GM18507 (cell line): ENCODE data around the gene AHCYL2.
"Not testable (repeated sequence)": the region's sequence is repeated elsewhere in the genome, so short reads cannot be mapped to it uniquely, and the experiment has no call there.

Source experiments
- DNase-seq: peaks from one replicate; pipeline ENCODE4 v3.0.0; 2011; ENCODE audit warnings: low read depth; ENCODE audit not compliant: insufficient read length; ENCODE audit errors: extremely low spot score
- FAIRE-seq: peaks from 2 replicates; lab custom pipeline; 2011; peaks lifted over from hg19 to GRCh38; lab: Jason Lieb, UNC

Gene AHCYL2

DNA sequence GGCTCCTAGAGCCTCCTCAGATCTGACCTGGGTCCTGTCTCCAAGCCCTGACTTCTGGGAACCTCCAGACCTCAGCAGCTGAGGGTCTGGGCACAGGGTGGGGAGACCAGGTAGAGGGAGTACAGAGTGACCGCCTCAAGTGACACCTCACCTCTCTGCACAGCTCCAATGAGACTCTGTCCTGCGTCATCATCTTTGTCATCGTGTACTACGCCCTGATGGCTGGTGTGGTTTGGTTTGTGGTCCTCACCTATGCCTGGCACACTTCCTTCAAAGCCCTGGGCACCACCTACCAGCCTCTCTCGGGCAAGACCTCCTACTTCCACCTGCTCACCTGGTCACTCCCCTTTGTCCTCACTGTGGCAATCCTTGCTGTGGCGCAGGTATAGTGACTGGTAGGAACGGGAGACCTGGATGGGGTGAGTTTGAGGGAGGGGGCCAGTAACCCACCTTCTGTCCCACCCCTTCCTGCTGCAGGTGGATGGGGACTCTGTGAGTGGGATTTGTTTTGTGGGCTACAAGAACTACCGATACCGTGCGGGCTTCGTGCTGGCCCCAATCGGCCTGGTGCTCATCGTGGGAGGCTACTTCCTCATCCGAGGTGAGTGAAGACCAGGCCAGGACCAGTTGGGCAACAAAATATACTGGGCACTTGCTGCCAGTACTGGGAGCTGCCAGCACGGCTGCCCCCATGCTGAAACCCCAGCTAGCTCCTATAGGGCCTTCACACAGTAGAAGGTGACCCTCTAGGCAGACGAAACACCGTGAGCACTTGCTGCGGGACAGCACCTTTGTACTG lies 18.6 kb upstream of the AHCYL2 start:
- FAIRE-seq (no peak), DNase-seq (no peak)

- no peak for FAIRE-seq
- DNase-seq = no peak
Observed at GRCh38 chr7:129208667-129209066, 16.2 kb upstream of the AHCYL2 start.

DNA sequence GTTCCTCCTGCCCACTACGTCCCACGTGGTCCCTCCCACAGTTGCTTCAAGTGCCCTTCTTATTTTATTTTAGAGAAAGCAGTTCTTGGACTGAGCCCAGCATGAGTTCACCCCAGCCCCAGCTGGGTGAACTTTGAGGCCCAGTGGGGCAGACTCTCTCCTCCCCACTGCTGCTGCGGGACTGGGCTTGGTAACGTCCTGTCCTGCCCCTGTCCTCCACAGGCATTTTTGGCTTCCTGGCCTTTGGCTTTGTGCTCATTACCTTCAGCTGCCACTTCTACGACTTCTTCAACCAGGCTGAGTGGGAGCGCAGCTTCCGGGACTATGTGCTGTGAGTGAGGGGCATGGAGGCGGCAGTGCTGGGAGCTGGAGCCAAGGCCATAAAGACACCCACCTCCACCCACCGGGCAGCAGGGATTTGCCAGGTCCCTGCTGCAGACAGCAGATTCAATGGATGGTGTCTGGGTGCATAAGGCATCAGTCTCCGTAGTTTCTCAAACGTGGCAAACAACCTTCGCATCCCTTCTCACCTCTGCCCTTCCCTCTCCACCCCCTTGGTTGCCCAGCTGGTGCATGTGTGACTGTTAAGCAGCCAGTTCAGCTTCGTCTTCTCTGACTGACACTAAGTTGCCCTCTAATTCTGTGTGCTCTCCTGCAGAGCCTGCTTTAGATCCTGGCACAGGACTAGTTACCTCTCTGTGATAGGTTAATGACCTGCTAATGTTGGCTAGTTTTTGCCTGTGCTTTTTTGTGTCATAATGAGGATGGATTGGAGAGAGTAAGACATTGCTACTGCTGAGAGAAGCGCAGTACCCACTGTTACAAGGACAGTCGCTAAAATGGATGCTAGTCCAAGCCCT lies 15.5 kb upstream of the AHCYL2 start:
- DNase-seq (no peak), FAIRE-seq (no peak)

DNA sequence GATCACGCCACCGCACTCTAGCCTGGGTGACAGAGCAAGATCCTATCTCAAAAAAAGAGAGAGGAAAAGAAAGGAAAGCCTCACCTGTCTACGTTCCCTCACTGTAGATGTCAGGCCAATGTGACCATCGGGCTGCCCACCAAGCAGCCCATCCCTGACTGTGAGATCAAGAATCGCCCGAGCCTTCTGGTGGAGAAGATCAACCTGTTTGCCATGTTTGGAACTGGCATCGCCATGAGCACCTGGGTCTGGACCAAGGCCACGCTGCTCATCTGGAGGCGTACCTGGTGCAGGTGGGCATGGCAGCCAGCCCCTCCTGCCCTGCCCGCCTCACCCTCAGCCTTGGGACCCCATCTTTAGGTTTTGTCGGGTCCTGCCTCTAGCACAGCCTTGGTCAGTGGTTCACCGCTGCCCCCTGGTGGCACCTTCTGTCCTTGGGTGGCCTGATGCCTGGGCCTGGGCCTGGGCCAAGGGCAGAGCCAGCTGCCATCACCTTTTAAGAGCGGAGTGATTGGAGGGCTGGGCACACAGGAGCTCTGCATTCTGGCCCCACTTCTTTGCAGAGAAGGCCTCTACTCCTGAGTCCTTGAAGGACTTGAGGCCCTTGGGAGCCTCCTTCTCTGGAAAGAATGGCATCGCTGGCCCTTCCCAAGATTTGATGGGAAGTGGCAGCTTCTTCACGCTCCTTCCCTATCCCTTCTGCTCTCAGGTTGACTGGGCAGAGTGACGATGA lies 14.4 kb upstream of the AHCYL2 start:
- DNase-seq = peak; percentile 80
- FAIRE-seq = peak; percentile 87

DNA sequence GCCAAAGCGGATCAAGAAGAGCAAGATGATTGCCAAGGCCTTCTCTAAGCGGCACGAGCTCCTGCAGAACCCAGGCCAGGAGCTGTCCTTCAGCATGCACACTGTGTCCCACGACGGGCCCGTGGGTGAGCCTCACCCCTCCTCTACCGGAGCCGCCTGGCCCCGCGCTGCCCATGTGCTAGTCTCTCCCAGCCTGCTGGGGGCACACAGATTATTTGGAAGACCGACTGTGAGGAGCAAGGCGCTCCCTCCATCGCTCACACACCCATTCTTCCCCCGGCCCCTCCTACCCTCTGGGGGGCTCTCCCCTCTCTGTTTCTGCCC lies 13.9 kb upstream of the AHCYL2 start:
- FAIRE-seq (no peak), DNase-seq (no peak)

DNA sequence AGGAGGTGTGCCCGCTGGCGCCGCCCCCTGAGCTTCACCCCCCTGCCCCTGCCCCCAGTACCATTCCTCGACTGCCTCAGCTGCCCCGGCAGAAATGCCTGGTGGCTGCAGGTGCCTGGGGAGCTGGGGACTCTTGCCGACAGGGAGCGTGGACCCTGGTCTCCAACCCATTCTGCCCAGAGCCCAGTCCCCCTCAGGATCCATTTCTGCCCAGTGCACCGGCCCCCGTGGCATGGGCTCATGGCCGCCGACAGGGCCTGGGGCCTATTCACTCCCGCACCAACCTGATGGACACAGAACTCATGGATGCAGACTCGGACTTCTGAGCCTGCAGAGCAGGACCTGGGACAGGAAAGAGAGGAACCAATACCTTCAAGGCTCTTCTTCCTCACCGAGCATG lies 12.7 kb upstream of the AHCYL2 start:
- FAIRE-seq (no peak), DNase-seq (no peak)

DNA sequence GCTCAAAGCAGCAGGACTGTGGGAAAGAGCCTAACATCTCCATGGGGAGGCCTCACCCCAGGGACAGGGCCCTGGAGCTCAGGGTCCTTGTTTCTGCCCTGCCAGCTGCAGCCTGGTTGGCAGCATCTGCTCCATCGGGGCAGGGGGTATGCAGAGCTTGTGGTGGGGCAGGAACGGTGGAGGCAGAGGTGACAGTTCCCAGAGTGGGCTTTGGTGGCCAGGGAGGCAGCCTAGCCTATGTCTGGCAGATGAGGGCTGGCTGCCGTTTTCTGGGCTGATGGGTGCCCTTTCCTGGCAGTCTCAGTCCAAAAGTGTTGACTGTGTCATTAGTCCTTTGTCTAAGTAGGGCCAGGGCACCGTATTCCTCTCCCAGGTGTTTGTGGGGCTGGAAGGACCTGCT lies 12.2 kb upstream of the AHCYL2 start:
- no peak for FAIRE-seq
- DNase-seq = no peak

DNA sequence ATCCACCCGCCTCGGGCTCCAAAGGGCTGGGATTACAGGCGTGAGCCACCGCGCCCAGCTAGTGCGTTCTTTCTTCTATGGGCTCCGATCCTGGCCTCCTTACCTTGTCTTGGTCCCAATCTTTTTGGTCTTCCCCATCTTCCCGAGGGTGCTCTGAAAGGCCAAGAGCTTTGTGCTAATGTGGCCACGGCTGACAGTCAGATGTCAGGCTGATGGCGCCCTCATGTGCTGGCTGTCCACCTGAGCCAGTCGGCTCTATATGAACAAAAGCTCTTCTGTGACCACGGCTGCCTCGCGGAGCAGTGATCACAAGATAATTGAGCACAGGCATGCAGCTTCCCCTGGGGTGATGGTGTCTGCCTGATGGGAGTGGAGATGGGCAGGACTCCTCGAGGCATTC lies 11.0 kb upstream of the AHCYL2 start:
- no peak for DNase-seq

DNA sequence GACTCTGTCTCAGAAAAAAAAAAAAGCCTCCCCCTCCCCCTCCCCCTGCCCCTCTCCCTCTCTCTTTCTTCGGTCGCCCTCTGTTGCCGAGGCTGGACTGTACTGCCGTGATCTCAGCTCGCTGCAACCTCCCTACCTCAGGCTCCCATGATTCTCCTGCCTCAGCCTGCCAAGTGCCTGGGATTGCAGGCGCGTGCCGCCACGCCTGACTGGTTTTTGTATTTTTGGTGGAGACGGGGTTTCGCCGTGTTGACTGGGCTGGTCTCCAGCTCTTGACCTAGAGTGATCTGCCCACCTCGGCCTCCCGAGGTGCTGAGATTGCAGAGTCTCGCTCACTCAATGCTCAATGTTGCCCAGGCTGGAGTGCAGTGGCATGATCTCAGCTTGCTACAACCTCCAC lies 9.1 kb upstream of the AHCYL2 start:
- not testable (repeated sequence) for FAIRE-seq, DNase-seq

More for the DNA sequence above, 11.0 kb upstream of the AHCYL2 start:
- peak; percentile 57 for FAIRE-seq

DNA sequence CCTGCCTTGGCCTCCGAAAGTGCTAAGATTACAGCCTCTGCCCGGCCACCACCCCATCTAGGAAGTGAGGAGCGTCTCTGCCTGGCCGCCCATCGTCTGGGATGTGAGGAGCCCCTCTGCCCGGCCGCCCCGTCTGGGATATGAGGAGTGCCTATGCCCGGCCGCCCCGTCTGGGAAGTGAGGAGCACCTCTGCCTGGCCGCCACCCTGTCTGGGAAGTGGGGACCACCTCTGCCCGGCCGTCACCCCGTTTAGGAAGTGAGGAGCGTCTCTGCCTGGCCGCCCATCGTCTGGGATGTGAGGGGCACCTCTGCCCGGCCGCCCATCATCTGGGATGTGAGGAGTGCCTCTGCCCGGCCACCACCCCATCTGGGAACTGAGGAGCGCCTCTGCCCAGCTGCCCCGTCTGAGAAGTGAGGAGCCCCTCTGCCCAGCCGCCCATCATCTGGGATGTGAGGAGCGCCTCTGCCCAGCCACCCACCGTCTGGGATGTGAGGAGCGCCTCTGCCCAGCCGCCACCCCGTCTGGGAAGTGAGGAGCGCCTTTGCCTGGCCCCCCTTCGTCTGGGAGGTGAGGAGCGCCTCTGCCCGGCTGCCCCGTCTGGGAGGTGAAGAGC lies 8.6 kb upstream of the AHCYL2 start:
- FAIRE-seq, DNase-seq: not testable (repeated sequence)

GRCh38 chr7:129216821-129217416 lies 7.9 kb upstream of the AHCYL2 start:
- not testable (repeated sequence) for FAIRE-seq, DNase-seq

DNA sequence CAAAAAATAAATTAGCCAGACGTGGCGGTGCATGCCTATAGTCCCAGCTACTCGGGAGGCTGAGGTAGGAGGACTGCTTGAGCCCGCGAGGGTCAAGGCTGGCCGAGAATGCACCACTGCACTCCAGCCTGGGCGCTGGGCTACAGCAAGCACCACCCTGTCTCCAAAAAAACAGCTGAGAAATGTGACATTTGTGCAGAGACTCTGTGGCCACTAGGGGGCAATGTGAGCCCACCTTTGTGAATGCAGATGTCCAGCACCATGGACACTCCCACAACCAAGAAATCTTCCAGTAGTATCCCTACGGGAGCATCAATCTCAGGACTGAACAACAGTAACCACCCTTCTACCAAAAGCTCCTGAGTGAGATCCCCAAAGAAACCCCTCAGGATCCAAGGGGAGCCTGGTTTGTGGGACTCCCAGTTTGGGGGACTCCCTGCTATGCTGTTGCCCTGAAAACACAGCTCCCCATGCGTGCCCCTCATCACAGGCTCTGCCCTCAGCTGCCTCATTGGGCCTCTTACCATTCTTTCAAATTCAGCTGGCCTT lies 6.2 kb upstream of the AHCYL2 start:
- peak; percentile 92 for FAIRE-seq
- no peak for DNase-seq

GRCh38 chr7:129219166-129219565 lies 5.7 kb upstream of the AHCYL2 start:
- FAIRE-seq, DNase-seq: not testable (repeated sequence)

- no peak for DNase-seq
- no peak for FAIRE-seq
Observed at GRCh38 chr7:129222064-129222463, 2.8 kb upstream of the AHCYL2 start.

DNA sequence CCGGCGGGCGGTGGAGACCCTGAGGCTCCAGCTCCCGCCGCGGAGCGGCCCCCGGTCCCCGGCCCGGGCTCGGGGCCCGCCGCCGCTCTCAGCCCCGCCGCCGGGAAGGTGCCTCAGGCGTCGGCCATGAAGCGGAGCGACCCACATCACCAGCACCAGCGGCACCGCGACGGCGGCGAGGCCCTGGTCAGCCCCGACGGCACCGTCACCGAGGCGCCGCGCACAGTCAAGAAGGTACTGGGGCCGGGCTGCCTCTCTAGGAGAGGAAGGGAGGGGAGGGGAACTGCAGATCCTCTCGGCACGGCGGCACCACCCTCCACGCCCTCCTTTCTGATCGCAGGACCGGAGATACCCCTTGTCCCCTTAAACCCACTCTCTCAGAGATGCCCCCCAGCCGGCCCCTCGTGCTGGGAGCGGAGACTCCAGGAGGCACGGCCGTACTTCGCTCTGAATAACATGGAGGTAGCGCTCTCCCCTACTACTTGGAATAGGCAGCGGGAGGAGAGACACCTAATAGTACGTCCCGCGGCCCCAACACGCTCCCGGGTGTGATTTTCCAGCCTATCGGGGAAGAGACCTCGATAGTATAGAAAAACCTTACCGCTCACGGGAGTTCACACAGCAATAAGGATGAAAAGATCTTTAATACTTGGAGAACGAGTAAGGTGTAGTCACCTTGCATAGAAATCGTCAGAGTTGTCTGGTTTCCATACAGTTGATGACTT lies 538 bp downstream of the AHCYL2 start:
- no peak for FAIRE-seq
- DNase-seq = no peak

DNA sequence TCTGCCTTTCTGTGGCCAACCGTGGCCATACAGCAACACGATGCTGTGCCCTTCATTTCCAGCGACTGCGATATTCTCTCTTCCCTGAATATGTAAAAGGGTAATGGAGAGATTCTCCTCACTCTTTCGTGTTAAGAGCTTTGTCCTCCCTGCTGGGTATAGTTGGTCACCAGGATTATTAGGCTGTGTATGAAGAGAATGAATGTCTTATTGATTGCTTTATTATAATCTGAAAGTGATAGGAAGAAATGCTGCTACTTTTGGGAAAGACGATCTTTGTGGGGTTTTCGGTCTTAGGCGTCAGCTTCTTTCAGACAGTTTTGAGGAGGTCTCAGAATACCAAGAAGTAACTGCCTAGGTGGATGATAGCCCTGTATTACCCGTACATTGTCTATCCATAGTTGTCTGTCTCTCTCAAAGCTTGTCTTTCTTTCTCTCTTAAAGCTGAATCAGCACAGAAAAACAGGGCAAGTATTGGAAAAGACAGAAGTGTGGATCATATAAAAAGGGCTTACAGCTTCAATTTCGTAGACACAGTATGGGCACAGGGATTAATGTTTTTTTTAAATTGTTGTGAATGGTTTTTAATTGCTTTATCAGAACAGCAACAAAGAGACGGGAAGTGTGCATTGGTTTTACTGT lies 1.2 kb downstream of the AHCYL2 start:
- no peak for DNase-seq
- FAIRE-seq = no peak

DNA sequence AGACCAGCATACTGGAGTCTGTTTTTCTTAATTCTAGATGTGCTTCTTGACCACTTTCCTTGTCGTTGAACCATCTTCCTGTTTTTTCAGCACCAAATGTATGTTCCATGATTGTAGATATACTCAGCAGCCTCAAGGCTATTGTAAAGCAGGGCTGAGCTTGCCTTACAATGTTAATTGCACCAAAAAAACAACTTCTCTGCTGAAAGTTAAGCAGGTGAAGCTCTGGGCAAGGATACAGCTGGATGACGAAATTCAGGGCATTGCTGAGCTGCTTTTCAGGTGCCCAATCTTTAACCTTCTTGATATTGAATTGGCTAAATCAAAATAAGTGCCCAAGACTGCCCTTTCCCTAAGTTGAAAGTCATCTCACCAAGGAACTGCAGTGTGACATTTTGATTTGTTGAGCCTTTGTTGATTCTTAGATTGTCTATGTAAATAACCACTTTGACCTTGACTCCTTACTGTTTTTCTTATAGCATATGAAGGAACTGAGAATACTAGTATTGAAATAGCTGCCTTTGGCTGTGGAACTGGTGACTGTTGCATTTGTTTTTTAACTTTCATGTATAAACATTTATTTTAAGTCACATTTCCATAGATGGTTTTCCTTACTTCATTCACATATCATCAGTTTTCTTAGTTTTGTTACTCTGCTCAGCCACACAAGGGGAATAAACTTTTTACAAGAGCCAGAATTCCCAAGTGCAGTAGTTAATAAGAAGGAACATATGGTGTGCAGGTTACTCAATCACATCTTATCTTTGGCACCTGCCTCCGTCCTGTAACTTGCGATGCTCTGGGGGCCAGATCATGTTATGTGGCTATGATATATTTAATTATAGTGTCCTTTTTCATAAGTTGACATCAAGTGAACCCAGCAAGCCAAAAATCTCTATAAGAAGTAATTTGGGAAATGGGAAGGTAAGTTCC lies 3.1 kb downstream of the AHCYL2 start:
- FAIRE-seq (no peak), DNase-seq (no peak)
